Measurements from ENCODE around the gene FERMT3.

DNA sequence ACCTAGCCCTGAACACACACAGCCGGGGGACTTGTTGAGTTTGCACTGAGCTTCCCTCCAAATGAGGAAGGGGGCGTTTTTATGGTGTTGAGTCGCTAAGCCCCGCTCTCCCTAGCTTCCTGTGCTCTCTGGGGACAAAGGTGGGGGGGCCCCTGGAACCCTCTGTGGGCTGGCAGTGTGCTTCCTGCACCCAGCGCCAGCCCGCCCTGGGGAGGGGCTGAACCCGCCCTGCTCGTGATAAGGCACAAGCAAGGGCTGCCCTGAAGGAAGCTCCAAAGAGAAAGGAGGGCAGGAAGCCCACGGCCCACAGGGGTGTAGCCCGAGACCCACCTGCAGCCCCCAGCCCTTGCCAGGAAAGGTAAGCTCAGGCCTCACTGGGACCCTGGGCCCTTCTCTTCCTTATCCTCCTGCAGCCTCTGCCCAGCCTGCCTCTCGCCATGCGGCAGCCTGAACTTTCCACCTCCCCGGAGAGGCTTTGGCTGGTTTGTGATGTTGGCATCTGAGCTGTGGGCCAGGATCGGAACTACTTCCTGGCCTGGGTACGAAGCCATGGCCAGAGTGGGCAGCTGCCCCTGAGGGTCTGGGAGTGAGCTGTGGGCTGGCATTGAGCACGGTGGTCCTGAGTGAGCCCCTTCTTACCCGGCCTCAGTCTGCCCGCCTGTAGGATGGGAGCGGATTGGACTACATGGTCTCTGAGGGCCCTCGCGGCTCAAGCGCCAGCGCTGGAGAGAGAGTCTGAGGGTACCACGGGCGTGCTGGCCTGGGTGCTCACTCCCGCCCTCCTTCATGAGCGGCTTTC is at the start of gene FERMT3:
- no peak for TF ChIP-seq ZFP3 (CRISPR knock-in tag; IDR thresholded peaks at IDR 0.05)
- TF ChIP-seq, protein P1, sequence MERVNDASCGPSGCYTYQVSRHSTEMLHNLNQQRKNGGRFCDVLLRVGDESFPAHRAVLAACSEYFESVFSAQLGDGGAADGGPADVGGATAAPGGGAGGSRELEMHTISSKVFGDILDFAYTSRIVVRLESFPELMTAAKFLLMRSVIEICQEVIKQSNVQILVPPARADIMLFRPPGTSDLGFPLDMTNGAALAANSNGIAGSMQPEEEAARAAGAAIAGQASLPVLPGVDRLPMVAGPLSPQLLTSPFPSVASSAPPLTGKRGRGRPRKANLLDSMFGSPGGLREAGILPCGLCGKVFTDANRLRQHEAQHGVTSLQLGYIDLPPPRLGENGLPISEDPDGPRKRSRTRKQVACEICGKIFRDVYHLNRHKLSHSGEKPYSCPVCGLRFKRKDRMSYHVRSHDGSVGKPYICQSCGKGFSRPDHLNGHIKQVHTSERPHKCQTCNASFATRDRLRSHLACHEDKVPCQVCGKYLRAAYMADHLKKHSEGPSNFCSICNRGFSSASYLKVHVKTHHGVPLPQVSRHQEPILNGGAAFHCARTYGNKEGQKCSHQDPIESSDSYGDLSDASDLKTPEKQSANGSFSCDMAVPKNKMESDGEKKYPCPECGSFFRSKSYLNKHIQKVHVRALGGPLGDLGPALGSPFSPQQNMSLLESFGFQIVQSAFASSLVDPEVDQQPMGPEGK (CRISPR knock-in tag; IDR thresholded peaks at IDR 0.05; ENCODE audit: borderline replicate concordance) = no peak
- TF ChIP-seq RARB (CRISPR knock-in tag; IDR thresholded peaks at IDR 0.05) = no peak
- TF ChIP-seq CSDC2 (CRISPR knock-in tag; IDR thresholded peaks at IDR 0.05) = no peak
- TF ChIP-seq, protein P2, sequence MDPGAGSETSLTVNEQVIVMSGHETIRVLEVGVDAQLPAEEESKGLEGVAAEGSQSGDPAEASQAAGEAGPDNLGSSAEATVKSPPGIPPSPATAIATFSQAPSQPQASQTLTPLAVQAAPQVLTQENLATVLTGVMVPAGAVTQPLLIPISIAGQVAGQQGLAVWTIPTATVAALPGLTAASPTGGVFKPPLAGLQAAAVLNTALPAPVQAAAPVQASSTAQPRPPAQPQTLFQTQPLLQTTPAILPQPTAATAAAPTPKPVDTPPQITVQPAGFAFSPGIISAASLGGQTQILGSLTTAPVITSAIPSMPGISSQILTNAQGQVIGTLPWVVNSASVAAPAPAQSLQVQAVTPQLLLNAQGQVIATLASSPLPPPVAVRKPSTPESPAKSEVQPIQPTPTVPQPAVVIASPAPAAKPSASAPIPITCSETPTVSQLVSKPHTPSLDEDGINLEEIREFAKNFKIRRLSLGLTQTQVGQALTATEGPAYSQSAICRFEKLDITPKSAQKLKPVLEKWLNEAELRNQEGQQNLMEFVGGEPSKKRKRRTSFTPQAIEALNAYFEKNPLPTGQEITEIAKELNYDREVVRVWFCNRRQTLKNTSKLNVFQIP (CRISPR knock-in tag; IDR thresholded peaks at IDR 0.05; ENCODE audit: borderline replicate concordance, low read depth) = no peak
- no peak for TF ChIP-seq SNAI2 (CRISPR knock-in tag; IDR thresholded peaks at IDR 0.05)
- no peak for TF ChIP-seq GLIS3 (CRISPR knock-in tag; IDR thresholded peaks at IDR 0.05)
- no peak for TF ChIP-seq ZFP30 (CRISPR knock-in tag; IDR thresholded peaks at IDR 0.05)
- TF ChIP-seq ZNF70 (CRISPR knock-in tag; IDR thresholded peaks at IDR 0.05) = no peak
- no peak for TF ChIP-seq TCF4 (CRISPR knock-in tag; IDR thresholded peaks at IDR 0.05; ENCODE audit: borderline replicate concordance)
